Prostate gland (tissue), 2 donors: ENCODE results near the gene MYO18B.

Source experiments
- CTCF ChIP-seq, 4 experiments: fragments of 200-600 bp in 2 of 4; fragments of 450-650 bp in 2 of 4; sonication (generic) in 2 of 4; IDR thresholded peaks; 1 replicate in 3 of 4; 2 replicates in 1 of 4; pipeline ENCODE4 v1.5.1; 2016 to 2019; ENCODE audit warnings: antibody characterized with exemption in 4 of 4, mild to moderate bottlenecking in 2 of 4, moderate library complexity in 2 of 4
- POLR2A ChIP-seq: fragments of 450-650 bp; IDR thresholded peaks from one replicate; pipeline ENCODE4 v1.6.1; 2016; ENCODE audit warnings: antibody characterized with exemption, mild to moderate bottlenecking
- POLR2AphosphoS5 ChIP-seq: sonication (generic); formaldehyde crosslinking; IDR thresholded peaks from one replicate; pipeline ENCODE4 v1.6.1; 2017; ENCODE audit warnings: antibody characterized with exemption

- no peak for TF ChIP-seq CTCF (IDR thresholded peaks at IDR 0.05)
- no peak for TF ChIP-seq POLR2A
- no peak for TF ChIP-seq POLR2AphosphoS5
Observed at GRCh38 chr22:25839755-25840154, 97.8 kb downstream of the MYO18B start.
